ENCODE measurements around the gene OR8B4.
A peak's percentile ranks its signal among the peaks of the same experiment; 100 is the strongest.
"Not testable (repeated sequence)": the region's sequence is repeated elsewhere in the genome, so short reads cannot be mapped to it uniquely, and the experiment has no call there.

OR8B4 gene

DNA sequence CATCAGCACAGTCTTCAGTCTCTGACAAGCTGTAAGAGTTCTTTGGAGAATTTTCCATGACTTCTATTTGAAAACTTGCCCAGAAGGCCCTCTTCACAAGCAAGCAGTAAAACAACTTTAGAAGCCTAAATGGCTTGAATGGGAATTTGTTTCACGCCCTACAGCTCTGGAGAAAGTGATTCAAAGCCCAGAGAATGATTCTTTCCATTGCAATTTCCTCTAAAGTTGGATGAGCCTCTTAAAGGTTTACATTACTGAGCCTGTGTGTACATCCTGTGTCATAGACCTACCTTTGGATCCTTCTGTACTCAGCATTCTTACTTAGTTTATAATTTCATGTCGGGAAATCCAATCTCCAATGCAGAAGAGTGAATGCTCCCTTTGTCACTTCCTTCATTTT is 19.1 kb downstream of the OR8B4 start:
- DNase-seq, result no peak

DNA sequence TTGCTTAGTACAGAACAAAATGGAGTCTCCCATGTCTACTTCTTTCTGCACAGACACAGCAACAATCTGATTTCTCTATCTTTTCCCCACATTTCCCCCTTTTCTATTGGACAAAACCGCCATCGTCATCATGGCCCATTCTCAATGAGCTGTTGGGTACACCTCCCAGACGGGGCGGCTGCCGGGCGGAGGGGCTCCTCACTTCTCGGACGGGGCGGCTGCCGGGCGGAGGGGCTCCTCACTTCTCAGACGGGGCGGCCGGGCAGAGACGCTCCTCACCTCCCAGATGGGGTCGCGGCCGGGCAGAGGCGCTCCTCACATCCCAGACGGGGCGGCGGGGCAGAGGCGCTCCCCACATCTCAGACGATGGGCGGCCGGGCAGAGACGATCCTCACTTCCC is 21.5 kb downstream of the OR8B4 start:
- not testable (repeated sequence) for DNase-seq

DNA sequence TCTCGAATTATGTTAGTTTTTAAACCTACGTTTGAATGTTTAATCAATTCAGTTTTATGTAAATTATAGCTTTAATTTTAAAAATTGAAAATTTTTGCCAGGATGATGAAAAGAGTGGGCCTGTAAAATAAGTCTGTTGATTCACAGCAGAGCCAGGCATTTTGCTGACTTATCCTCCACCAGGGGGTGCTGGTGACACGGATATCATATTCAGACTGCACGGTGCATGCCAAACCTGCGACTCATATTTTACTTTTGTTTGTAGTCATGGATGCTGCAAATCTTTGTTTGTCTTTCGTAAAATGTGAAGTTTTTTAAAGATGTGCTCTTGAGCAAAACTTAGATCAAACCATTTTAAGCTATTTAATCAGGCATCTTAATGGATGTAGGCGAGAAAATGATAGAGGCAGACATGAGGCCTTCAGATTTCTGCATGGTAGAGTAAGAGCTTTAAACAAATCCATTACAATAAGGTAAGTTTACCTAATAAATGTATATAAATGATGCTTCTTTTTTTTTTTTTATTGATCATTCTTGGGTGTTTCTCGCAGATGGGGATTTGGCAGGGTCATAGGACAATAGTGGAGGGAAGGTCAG is 22.2 kb downstream of the OR8B4 start:
- peak; percentile 25 for DNase-seq

- no peak for DNase-seq
Measured at GRCh38 chr11:124398924-124399323, 25.7 kb downstream of the OR8B4 start, which contains the start of gene OR8B3. TSS of gene OR8B3 (minus strand) at chr11:124399024. CDS start at chr11:124397351, 1,673 bp downstream.

GRCh38 chr11:124396847-124397246 is 27.8 kb downstream of the OR8B4 start:
- DNase-seq, result not testable (repeated sequence)

DNA sequence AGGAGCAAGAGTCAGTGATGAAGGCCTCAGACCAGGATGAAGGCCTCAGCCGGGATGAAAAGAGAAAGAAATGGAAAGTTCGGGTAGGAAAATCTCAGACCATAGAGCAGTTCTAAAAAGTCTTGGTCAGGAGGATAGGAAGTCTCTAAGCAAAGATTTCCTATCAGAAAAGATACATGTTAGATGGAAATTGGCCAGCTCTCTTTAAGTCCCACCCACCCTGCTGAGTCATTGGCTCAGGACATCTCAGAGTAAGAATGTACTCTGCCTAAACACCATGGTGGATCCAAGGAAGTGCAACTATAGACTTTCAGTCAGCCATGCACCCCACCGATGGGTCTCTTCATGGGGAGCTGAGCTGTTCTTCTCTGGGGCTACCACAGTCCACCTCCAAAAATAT is 30.3 kb downstream of the OR8B4 start:
- no peak for DNase-seq

GRCh38 chr11:124384399-124384798 is 40.3 kb downstream of the OR8B4 start, which contains the start of gene OR8B2:
TSS of gene OR8B2 (minus strand) at chr11:124384499. CDS start at chr11:124383343, 1,156 bp downstream.
- DNase-seq, result no peak

GRCh38 chr11:124382857-124383256 is 41.8 kb downstream of the OR8B4 start:
- DNase-seq, result not testable (repeated sequence)

DNA sequence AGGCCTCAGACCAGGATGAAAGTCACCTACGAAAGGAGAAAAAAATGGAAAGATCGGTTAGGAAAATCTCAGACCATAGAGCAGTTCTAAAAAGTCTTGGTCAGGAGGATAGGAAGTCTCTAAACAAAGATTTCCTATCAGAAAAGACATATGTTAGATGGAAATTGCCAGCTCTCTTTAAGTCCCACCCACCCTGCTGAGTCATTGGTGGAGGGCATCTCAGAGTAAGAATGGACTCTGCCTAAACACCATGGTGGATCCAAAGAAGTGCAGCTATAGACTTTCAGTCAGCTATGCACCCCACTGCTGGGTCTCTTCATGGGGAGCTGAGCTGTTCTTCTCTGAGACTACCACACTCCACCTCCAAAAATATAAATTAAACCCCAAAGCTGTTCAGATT is 44.1 kb downstream of the OR8B4 start:
- DNase-seq, result no peak

- DNase-seq, result no peak
Measured at GRCh38 chr11:124376280-124376679, 48.4 kb downstream of the OR8B4 start.
